GM11168 (cell line): ENCODE measurements around the gene IFNA5.

Experiments used
- in situ Hi-C: fragments of 300-500 bp; cut with MboI; formaldehyde crosslinking; loops from one replicate; pipeline ENCODE4 v1.12.0; 2022; ENCODE audit warnings: low sequenced_read_pairs; ENCODE audit not compliant: unreplicated experiment

IFNA5 gene

DNA sequence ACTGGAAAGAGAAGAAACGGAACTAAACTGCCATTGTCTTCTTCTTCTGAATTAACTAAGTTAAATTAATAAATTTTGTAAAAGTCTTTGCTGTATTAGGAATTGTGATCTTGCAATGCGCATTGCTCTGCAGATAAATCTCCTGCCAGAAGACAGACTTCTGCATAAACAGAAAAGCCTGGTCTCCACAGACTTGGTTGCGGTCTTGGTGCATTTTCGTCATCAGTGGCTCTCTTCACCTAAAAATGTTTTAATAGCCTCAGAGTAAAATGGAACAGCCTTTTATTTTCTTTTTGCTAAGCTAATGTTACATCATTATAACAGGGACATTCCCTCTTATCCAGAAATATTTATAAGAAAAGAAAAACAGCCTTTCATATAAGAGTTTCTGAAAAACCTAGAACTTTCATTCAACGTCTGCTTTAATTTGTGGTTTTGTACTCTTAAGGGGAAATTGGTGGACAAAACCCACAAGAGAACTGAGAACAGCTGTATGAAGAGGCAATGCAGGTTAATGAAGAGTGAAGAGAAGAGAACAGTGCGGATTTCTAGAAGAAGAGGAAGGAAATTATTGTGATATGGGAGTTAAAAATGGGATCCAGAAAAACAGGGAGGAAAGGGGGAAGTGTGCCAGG, 10.1 kb downstream of the IFNA5 start:
- in situ Hi-C loops: no loop called here

GRCh38 chr9:21294364-21294774, 10.7 kb downstream of the IFNA5 start:
- in situ Hi-C loops: no loop called here

DNA sequence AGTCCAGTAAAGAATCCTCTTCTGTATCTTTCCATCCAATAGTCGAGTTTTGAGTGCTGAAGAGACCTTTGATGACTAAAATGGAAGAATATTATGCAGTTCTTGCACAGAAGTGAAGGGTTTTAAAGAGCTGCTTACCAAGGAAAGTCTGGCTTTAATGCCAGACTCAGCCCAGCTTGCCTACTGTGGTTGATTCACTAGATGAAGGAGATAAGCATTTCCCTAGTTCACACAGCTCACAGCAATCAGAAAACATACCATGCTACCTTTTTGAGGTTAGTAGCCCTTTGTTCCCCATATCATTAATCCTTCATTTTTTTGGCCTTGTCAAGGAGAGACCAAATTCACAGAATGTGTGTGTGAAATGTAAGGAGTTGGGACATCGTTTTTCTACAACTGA, 15.3 kb downstream of the IFNA5 start:
- in situ Hi-C loops: no loop called here

- in situ Hi-C loops: no loop called here
Measured at GRCh38 chr9:21287280-21287679, 17.8 kb downstream of the IFNA5 start.

GRCh38 chr9:21286659-21287058, 18.5 kb downstream of the IFNA5 start:
- in situ Hi-C loops: no loop called here

- in situ Hi-C loops: no loop called here
Measured at GRCh38 chr9:21286099-21286498, 19.0 kb downstream of the IFNA5 start.

GRCh38 chr9:21281275-21281674, 23.8 kb downstream of the IFNA5 start:
- in situ Hi-C loops: no loop called here

- in situ Hi-C loops: no loop called here
Measured at GRCh38 chr9:21268347-21268657, 36.8 kb downstream of the IFNA5 start.

GRCh38 chr9:21267485-21268346, 37.4 kb downstream of the IFNA5 start:
- in situ Hi-C loops: no loop called here

- in situ Hi-C loops: no loop called here
Measured at GRCh38 chr9:21266733-21267484, 38.2 kb downstream of the IFNA5 start.

DNA sequence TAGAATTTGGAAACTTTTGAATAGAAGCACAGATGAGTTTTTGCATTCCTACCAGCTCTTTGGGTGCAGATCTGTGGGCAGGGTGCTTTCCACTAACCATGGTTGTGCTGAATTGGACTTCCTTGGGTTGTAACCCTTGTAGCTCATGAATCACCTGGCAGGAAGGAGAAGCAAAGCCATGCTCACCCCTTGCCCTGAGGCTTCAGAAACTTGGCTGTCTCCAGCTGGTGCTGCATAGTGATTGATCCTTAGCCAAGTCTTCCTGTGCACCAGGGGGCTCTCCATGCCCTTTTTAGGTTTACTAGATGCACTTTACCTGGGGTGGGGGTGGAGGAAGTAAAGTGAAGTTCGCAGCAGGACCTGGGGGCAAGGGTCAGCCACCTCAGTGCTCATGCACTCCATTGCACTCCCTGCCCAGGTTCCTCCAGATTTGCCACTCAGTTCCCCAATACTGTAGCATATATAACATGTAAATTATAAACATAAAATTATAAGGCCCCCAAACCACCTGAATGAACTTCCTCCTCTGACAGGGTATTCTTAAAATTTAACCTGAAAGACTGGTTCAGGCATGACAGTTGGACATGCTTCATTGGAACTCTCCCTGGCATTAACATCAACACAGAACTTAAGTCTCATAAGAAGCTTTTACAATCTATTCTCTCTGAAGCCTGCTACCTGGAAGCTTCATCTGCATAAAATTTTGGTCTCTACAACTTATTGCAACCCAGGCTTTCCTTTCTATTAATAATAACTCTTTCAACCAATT, 39.5 kb downstream of the IFNA5 start:
- in situ Hi-C loops: no loop called here

DNA sequence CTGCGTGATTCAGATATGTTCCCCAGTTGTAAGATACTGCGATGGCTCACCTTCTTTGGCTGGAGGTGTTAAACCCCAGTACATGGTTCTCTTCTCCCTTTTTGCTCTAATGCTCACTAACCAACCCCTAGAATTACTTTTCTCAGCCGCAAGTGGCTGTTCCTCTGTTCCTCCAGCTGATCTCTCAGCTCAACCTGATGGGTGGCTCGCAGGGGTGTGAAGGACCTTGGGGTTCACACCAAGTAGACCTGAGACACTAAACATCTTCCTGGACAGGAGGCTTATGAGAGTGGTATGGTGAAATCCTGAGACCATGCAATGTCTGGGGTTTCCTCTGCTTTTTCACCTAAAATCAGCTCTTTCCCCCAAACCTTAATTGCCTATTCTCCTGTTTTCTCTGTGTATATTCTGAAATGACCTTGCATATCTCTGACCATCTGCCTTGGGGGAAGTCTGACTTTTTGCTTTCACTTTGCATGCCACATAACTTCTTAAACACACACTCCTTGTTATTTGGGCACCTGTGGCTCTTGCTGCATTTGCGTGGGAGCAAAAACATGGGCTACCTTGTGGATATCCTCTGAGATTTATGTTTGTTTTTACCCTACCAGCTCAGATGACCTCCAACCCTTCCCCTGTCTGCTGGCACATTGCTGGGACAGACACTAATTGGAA, 49.4 kb downstream of the IFNA5 start:
- in situ Hi-C loops: no loop called here
